BJ (cell line): ENCODE data around the gene CYP24A1. TPM values are rescaled to one million over a fixed set of nuclear protein-coding genes. Genes with fewer than 3 reads are reported as not detected.
A peak's percentile ranks its signal among the peaks of the same experiment; 100 is the strongest.

Source experiments
- CTCF ChIA-PET: fragments of 350-600 bp; formaldehyde crosslinking; extraction: SDS; loops from one replicate; lab custom pipeline; 2021; ENCODE audit warnings: antibody characterized with exemption, inconsistent platforms; lab: Yijun Ruan, JAX
- POLR2A ChIA-PET: fragments of 300-600 bp; sonication (Branson Sonifier 250); formaldehyde crosslinking; extraction: SDS; loops from one replicate; lab custom pipeline; 2021; ENCODE audit warnings: antibody characterized with exemption; lab: Charles Lee
- DNase-seq: peaks from one replicate; pipeline ENCODE4 v3.0.0-alpha.2; 2011; ENCODE audit warnings: low read depth
- H3K27me3 ChIP-seq: 2 replicates; pipeline ENCODE4 v1.6.0; 2011; ENCODE audit warnings: low read length; ENCODE audit not compliant: control insufficient read depth, insufficient read depth
- H3K36me3 ChIP-seq: 2 replicates; pipeline ENCODE4 v1.5.1; 2011; ENCODE audit warnings: low read length; ENCODE audit not compliant: control insufficient read depth, insufficient read depth
- H3K4me3 ChIP-seq: 2 replicates; pipeline ENCODE4 v1.5.1; 2011; ENCODE audit warnings: low read depth, mild to moderate bottlenecking, control low read depth, low read length
- CTCF ChIP-seq: IDR thresholded peaks from 2 replicates; pipeline ENCODE4 v1.5.1; 2011; ENCODE audit warnings: low read depth, mild to moderate bottlenecking, control low read depth, inconsistent platforms, low read length, moderate library complexity; ENCODE audit not compliant: insufficient read depth
- polyA minus RNA-seq: library from RNA; depleted of rRNA, polyadenylated mRNA; stranded (reverse); fragments of >200 nt; gene quantifications from 2 replicates; pipeline ENCODE4 v1.2.3, GENCODE V29; 2011; rRNA and poly(A)+ RNA removed
- polyA plus RNA-seq: library from polyadenylated mRNA; depleted of rRNA; stranded (reverse); fragments of >200 nt; gene quantifications from 2 replicates; pipeline ENCODE4 v1.2.3, GENCODE V29; 2011; rRNA removed

CYP24A1 gene
- polyA plus RNA-seq (0.07 and 0.10 TPM in 2 replicates), polyA minus RNA-seq (0.57 and 1.3 TPM in 2 replicates)

GRCh38 chr20:54173653-54174456, at the start of gene CYP24A1:
Gene CYP24A1, minus strand, starts transcription at chr20:54173986. Its CDS starts 407 bp downstream, at chr20:54173579.
- ChIA-PET CTCF (no interaction called here), POLR2A (no interaction called here)
- TF ChIP-seq CTCF: no peak
- Histone ChIP-seq H3K36me3 (no peaks in the 10 kb centered on the region), H3K27me3 (peaks cover 20% of the 10 kb centered on the region), H3K4me3 (peak within 1 kb of the TSS; percentile 15)
- no peak for DNase-seq

- POLR2A ChIA-PET: no interaction called here
Measured at GRCh38 chr20:54223285-54223684, 49.5 kb upstream of the CYP24A1 start.

GRCh38 chr20:54221996-54222890, 48.5 kb upstream of the CYP24A1 start:
- Histone ChIP-seq H3K4me3 (no peak overlapping the region), H3K36me3 (peaks cover under 1% of the 10 kb centered on the region), H3K27me3 (no peaks in the 10 kb centered on the region)
- no peak for DNase-seq
- POLR2A ChIA-PET: no interaction called here
- no peak for TF ChIP-seq CTCF
- CTCF ChIA-PET: interaction anchor here (0.7 to 3.2 kb wide), 5 partner anchors 14 to 428 kb away, joined by 4 to 35 read pairs (median 5); partner anchors contain the start of gene PFDN4

More at GRCh38 chr20:54223285-54223684, 49.5 kb upstream of the CYP24A1 start:
- DNase-seq: no peak
- H3K27me3 ChIP-seq: no peaks in the 10 kb centered on the region
- H3K4me3 ChIP-seq: no peak overlapping the region
- no peak for TF ChIP-seq CTCF
- H3K36me3 ChIP-seq: no peaks in the 10 kb centered on the region
- CTCF ChIA-PET: interaction anchor here (2.2 to 3.2 kb wide), 2 partner anchors 15 to 423 kb away, joined by 12 to 35 read pairs; partner anchors contain the start of gene PFDN4

- ChIA-PET CTCF (interaction anchor here (0.7 to 3.2 kb wide), 4 partner anchors 13 to 431 kb away, joined by 4 to 35 read pairs (median 8); partner anchors contain the start of gene PFDN4), POLR2A (no interaction called here)
- no peak for DNase-seq
- no peaks in the 10 kb centered on the region for H3K27me3 ChIP-seq
- TF ChIP-seq CTCF: no peak
- H3K36me3 ChIP-seq: peaks cover 3% of the 10 kb centered on the region
- no peak overlapping the region for H3K4me3 ChIP-seq
Measured at GRCh38 chr20:54221353-54221752, 47.6 kb upstream of the CYP24A1 start.
